WTC11 (cell line): ENCODE data around the gene MEGF11.

Source experiments
- CBFB ChIP-seq: sonication (generic); formaldehyde crosslinking; IDR thresholded peaks from 2 replicates; pipeline ENCODE4 v1.8.1; 2022; ENCODE audit warnings: mild to moderate bottlenecking, low read depth, missing genetic modification reagents
- NR2C2 ChIP-seq: sonication (generic); formaldehyde crosslinking; IDR thresholded peaks from 2 replicates; pipeline ENCODE4 v1.8.0; 2022; ENCODE audit warnings: mild to moderate bottlenecking, missing genetic modification reagents
- SMAD4 ChIP-seq: sonication (generic); formaldehyde crosslinking; IDR thresholded peaks from 2 replicates; pipeline ENCODE4 v1.8.0; 2022; ENCODE audit warnings: mild to moderate bottlenecking, missing genetic modification reagents
- ZBTB21 ChIP-seq: sonication (generic); formaldehyde crosslinking; IDR thresholded peaks from 2 replicates; pipeline ENCODE4 v1.8.1; 2023; ENCODE audit warnings: mild to moderate bottlenecking, missing genetic modification reagents, borderline replicate concordance
- ZNF671 ChIP-seq: fragments of 250-450 bp; sonication (Bioruptor Pico); IDR thresholded peaks from 2 replicates; pipeline ENCODE4 v1.8.0; 2021; ENCODE audit warnings: mild to moderate bottlenecking
- TF ChIP-seq, protein P1 (sequence below): fragments of 200-600 bp; IDR thresholded peaks from 2 replicates; pipeline ENCODE4 v1.8.0; 2022; ENCODE audit warnings: antibody characterized with exemption
- TF ChIP-seq, protein P2 (sequence below): sonication (generic); formaldehyde crosslinking; IDR thresholded peaks from 2 replicates; pipeline ENCODE4 v1.8.0; 2023; ENCODE audit warnings: missing genetic modification reagents
- TF ChIP-seq, protein P3 (sequence below): sonication (generic); formaldehyde crosslinking; IDR thresholded peaks from 2 replicates; pipeline ENCODE4 v1.8.1; 2023; ENCODE audit warnings: mild to moderate bottlenecking, moderate library complexity, missing genetic modification reagents
- TF ChIP-seq, protein P4 (sequence below): sonication (generic); formaldehyde crosslinking; IDR thresholded peaks from 2 replicates; pipeline ENCODE4 v1.8.1; 2023; ENCODE audit warnings: mild to moderate bottlenecking, missing genetic modification reagents
- TF ChIP-seq, protein P5 (sequence below): sonication (generic); formaldehyde crosslinking; IDR thresholded peaks from 2 replicates; pipeline ENCODE4 v1.8.1; 2023; ENCODE audit warnings: mild to moderate bottlenecking, missing genetic modification reagents, moderate library complexity

DNA sequence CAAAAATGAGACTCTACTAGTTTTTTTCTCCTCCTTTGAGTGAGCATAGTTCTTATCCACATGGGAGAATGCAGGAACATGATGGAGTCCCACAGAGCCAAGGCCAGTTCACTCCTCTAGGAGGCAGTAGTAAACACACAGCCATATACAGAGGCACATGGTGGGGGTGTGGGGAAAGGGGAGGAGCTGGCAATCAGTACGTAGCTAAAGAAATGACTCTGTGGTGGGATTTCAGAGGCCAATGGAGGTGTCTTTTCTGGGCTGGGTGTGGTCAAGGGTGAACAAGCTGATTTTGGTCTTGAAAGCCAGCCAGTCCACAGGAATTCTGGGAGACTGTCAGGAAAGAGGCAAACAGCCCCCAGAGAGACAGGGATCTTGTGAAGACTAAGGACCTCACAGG, 390.9 kb downstream of the MEGF11 start:
- TF ChIP-seq, protein P1, sequence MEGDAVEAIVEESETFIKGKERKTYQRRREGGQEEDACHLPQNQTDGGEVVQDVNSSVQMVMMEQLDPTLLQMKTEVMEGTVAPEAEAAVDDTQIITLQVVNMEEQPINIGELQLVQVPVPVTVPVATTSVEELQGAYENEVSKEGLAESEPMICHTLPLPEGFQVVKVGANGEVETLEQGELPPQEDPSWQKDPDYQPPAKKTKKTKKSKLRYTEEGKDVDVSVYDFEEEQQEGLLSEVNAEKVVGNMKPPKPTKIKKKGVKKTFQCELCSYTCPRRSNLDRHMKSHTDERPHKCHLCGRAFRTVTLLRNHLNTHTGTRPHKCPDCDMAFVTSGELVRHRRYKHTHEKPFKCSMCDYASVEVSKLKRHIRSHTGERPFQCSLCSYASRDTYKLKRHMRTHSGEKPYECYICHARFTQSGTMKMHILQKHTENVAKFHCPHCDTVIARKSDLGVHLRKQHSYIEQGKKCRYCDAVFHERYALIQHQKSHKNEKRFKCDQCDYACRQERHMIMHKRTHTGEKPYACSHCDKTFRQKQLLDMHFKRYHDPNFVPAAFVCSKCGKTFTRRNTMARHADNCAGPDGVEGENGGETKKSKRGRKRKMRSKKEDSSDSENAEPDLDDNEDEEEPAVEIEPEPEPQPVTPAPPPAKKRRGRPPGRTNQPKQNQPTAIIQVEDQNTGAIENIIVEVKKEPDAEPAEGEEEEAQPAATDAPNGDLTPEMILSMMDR = 0 out of 2 replicates have a peak, but pooled peaks have one; percentile 16
- TF ChIP-seq, protein P2, sequence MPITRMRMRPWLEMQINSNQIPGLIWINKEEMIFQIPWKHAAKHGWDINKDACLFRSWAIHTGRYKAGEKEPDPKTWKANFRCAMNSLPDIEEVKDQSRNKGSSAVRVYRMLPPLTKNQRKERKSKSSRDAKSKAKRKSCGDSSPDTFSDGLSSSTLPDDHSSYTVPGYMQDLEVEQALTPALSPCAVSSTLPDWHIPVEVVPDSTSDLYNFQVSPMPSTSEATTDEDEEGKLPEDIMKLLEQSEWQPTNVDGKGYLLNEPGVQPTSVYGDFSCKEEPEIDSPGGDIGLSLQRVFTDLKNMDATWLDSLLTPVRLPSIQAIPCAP (CRISPR knock-in tag) = no peak
- TF ChIP-seq ZNF671 (CRISPR knock-in tag) (no peak), SMAD4 (CRISPR knock-in tag) (no peak), CBFB (CRISPR knock-in tag) (no peak), ZBTB21 (CRISPR knock-in tag) (no peak), NR2C2 (no peak)
- TF ChIP-seq, protein P3, sequence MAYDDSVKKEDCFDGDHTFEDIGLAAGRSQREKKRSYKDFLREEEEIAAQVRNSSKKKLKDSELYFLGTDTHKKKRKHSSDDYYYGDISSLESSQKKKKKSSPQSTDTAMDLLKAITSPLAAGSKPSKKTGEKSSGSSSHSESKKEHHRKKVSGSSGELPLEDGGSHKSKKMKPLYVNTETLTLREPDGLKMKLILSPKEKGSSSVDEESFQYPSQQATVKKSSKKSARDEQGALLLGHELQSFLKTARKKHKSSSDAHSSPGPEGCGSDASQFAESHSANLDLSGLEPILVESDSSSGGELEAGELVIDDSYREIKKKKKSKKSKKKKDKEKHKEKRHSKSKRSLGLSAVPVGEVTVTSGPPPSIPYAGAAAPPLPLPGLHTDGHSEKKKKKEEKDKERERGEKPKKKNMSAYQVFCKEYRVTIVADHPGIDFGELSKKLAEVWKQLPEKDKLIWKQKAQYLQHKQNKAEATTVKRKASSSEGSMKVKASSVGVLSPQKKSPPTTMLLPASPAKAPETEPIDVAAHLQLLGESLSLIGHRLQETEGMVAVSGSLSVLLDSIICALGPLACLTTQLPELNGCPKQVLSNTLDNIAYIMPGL (CRISPR knock-in tag) = no peak
- TF ChIP-seq, protein P4, sequence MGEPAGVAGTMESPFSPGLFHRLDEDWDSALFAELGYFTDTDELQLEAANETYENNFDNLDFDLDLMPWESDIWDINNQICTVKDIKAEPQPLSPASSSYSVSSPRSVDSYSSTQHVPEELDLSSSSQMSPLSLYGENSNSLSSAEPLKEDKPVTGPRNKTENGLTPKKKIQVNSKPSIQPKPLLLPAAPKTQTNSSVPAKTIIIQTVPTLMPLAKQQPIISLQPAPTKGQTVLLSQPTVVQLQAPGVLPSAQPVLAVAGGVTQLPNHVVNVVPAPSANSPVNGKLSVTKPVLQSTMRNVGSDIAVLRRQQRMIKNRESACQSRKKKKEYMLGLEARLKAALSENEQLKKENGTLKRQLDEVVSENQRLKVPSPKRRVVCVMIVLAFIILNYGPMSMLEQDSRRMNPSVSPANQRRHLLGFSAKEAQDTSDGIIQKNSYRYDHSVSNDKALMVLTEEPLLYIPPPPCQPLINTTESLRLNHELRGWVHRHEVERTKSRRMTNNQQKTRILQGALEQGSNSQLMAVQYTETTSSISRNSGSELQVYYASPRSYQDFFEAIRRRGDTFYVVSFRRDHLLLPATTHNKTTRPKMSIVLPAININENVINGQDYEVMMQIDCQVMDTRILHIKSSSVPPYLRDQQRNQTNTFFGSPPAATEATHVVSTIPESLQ = no peak
- TF ChIP-seq, protein P5, sequence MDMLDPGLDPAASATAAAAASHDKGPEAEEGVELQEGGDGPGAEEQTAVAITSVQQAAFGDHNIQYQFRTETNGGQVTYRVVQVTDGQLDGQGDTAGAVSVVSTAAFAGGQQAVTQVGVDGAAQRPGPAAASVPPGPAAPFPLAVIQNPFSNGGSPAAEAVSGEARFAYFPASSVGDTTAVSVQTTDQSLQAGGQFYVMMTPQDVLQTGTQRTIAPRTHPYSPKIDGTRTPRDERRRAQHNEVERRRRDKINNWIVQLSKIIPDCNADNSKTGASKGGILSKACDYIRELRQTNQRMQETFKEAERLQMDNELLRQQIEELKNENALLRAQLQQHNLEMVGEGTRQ (CRISPR knock-in tag) = no peak; the same call in 1 of the 2 replicates
